ENCODE results near the gene MYCBP2. TPM values are rescaled to one million over a fixed set of nuclear protein-coding genes. Genes with fewer than 3 reads are reported as not detected.

MYCBP2 gene
- total RNA-seq, 1 donor from 2014 or later = 75.4 TPM

- Mint-ChIP-seq H3K27me3 (ENCODE audit: low read depth) (no peaks in the 10 kb centered on the region), H3K4me1 (no peaks in the 10 kb centered on the region), H3K9me3 (no peaks in the 10 kb centered on the region), H3K27ac (ENCODE audit: unreplicated experiment) (no peak overlapping the region), H3K36me3 (ENCODE audit: low read depth) (peaks cover 6% of the 10 kb centered on the region), H3K4me3 (no peak overlapping the region)
- no peak for TF ChIP-seq CTCF (conservative IDR thresholded peaks at IDR 0.05)
- no peak for DNase-seq (ENCODE audit: low read depth, low spot score)
These were observed 261.3 kb downstream of the MYCBP2 start for GRCh38 chr13:77065461-77066147.

GRCh38 chr13:77062097-77062496 is 264.8 kb downstream of the MYCBP2 start:
- no peak overlapping the region for H3K27ac Mint-ChIP-seq (ENCODE audit: unreplicated experiment)
- no peak for TF ChIP-seq CTCF (conservative IDR thresholded peaks at IDR 0.05)
- H3K4me3 Mint-ChIP-seq = no peak overlapping the region
- no peak for DNase-seq (ENCODE audit: low read depth, low spot score)
- H3K9me3 Mint-ChIP-seq = no peaks in the 10 kb centered on the region
- no peaks in the 10 kb centered on the region for H3K27me3 Mint-ChIP-seq (ENCODE audit: low read depth)
- H3K4me1 Mint-ChIP-seq = no peaks in the 10 kb centered on the region
- peaks cover 6% of the 10 kb centered on the region for H3K36me3 Mint-ChIP-seq (ENCODE audit: low read depth)

- H3K27ac Mint-ChIP-seq (ENCODE audit: unreplicated experiment) = no peak overlapping the region
- H3K4me1 Mint-ChIP-seq = no peaks in the 10 kb centered on the region
- no peak for TF ChIP-seq CTCF (conservative IDR thresholded peaks at IDR 0.05)
- H3K27me3 Mint-ChIP-seq (ENCODE audit: low read depth) = no peaks in the 10 kb centered on the region
- H3K36me3 Mint-ChIP-seq (ENCODE audit: low read depth) = peaks cover 10% of the 10 kb centered on the region
- H3K4me3 Mint-ChIP-seq = no peak overlapping the region
- DNase-seq (ENCODE audit: low read depth, low spot score) = no peak
- no peaks in the 10 kb centered on the region for H3K9me3 Mint-ChIP-seq
These were observed 265.5 kb downstream of the MYCBP2 start for GRCh38 chr13:77061362-77061761.

GRCh38 chr13:77056886-77057285 is 270.0 kb downstream of the MYCBP2 start:
- TF ChIP-seq CTCF (conservative IDR thresholded peaks at IDR 0.05) = no peak
- H3K36me3 Mint-ChIP-seq (ENCODE audit: low read depth) = peaks cover 22% of the 10 kb centered on the region
- H3K4me3 Mint-ChIP-seq = no peak overlapping the region
- H3K4me1 Mint-ChIP-seq = no peaks in the 10 kb centered on the region
- H3K27me3 Mint-ChIP-seq (ENCODE audit: low read depth) = no peaks in the 10 kb centered on the region
- no peak overlapping the region for H3K27ac Mint-ChIP-seq (ENCODE audit: unreplicated experiment)
- no peak for DNase-seq (ENCODE audit: low read depth, low spot score)
- H3K9me3 Mint-ChIP-seq = no peaks in the 10 kb centered on the region

GRCh38 chr13:77056382-77056781 is 270.5 kb downstream of the MYCBP2 start:
- Mint-ChIP-seq H3K4me3 (no peak overlapping the region), H3K27me3 (ENCODE audit: low read depth) (no peaks in the 10 kb centered on the region), H3K36me3 (ENCODE audit: low read depth) (peaks cover 22% of the 10 kb centered on the region), H3K9me3 (no peaks in the 10 kb centered on the region), H3K4me1 (no peaks in the 10 kb centered on the region), H3K27ac (ENCODE audit: unreplicated experiment) (no peak overlapping the region)
- no peak for TF ChIP-seq CTCF (conservative IDR thresholded peaks at IDR 0.05)
- DNase-seq (ENCODE audit: low read depth, low spot score) = no peak
